DMS53 treated with DMSO at 0.1 percent for 48 hours (cell line): Measurements from ENCODE around the gene GFY.
"Not testable (repeated sequence)": the region's sequence is repeated elsewhere in the genome, so short reads cannot be mapped to it uniquely, and the experiment has no call there.

Source experiments
- DNase-seq: peaks from one replicate; lab custom pipeline; 2025; ENCODE audit not compliant: unreplicated experiment; lab: John Stamatoyannopoulos, UW

Gene GFY

GRCh38 chr19:49468746-49469447 is 43.7 kb downstream of the GFY start:
- no peak for DNase-seq

- DNase-seq = no peak
These were observed 44.8 kb downstream of the GFY start for GRCh38 chr19:49469828-49470614.

- DNase-seq = no peak
These were observed 45.4 kb downstream of the GFY start for GRCh38 chr19:49470615-49470978.

- DNase-seq = no peak
These were observed 47.7 kb downstream of the GFY start for GRCh38 chr19:49472936-49473335.

GRCh38 chr19:49473501-49473867 is 48.3 kb downstream of the GFY start:
- not testable (repeated sequence) for DNase-seq

GRCh38 chr19:49473868-49474541 is 48.8 kb downstream of the GFY start, which contains the start of gene FLT3LG:
Gene FLT3LG (plus strand): TSS chr19:49474215. CDS start chr19:49474640, 425 bp downstream.
- peak; percentile 28 for DNase-seq

- DNase-seq = no peak
These were observed 49.3 kb downstream of the GFY start for GRCh38 chr19:49474542-49474924.

- no peak for DNase-seq
These were observed 50.2 kb downstream of the GFY start for GRCh38 chr19:49475191-49475917.

GRCh38 chr19:49475995-49476880 is 51.0 kb downstream of the GFY start:
- peak; percentile 22 for DNase-seq
